A673 (cell line): ENCODE results near the gene LRCH1. TPM values are rescaled to one million over a fixed set of nuclear protein-coding genes. Genes with fewer than 3 reads are reported as not detected.
A peak's percentile ranks its signal among the peaks of the same experiment; 100 is the strongest.

Source experiments
- BruUV-seq: library from RNA; stranded (reverse); fragments of 400-500 nt; replicated peaks from 2 replicates; lab custom pipeline; 2021; lab: Mats Ljungman, UMichigan
- CTCF ChIA-PET: fragments of 300-600 bp; sonication (Branson Sonifier 250); formaldehyde crosslinking; loops from one replicate; lab custom pipeline; 2022; ENCODE audit warnings: antibody characterized with exemption; lab: Charles Lee
- POLR2A ChIA-PET: fragments of 300-600 bp; sonication (Branson Sonifier 250); formaldehyde crosslinking; loops from one replicate; lab custom pipeline; 2022; ENCODE audit warnings: antibody characterized with exemption; ENCODE audit not compliant: low non-redundant PET; lab: Charles Lee
- DNase-seq: peaks from one replicate; pipeline ENCODE4 v3.0.0-alpha.2; 2015; ENCODE audit warnings: low spot score
- H3K27ac ChIP-seq: fragments of 200-600 bp; sonication (generic); 2 replicates; pipeline ENCODE4 v1.5.1; 2016; ENCODE audit warnings: mixed run types, low read depth, mild to moderate bottlenecking, mixed read lengths, antibody characterized with exemption, low read length; ENCODE audit not compliant: poor library complexity, severe bottlenecking
- H3K27me3 ChIP-seq: fragments of 200-600 bp; sonication (generic); replicated peaks from 2 replicates; pipeline ENCODE4 v1.6.1; 2017; ENCODE audit warnings: mixed run types, low read depth, mild to moderate bottlenecking, mixed read lengths, antibody characterized with exemption, low read length; ENCODE audit not compliant: insufficient read depth, poor library complexity
- H3K36me3 ChIP-seq: fragments of 200-600 bp; sonication (generic); 2 replicates; pipeline ENCODE4 v1.6.1; 2016; ENCODE audit warnings: mixed run types, mild to moderate bottlenecking, mixed read lengths, antibody characterized with exemption, low read length; ENCODE audit not compliant: insufficient read depth, poor library complexity, severe bottlenecking
- H3K4me1 ChIP-seq: fragments of 200-600 bp; sonication (generic); 2 replicates; pipeline ENCODE4 v1.6.1; 2017; ENCODE audit warnings: mixed run types, mild to moderate bottlenecking, mixed read lengths, antibody characterized with exemption, low read length; ENCODE audit not compliant: insufficient read depth, poor library complexity, severe bottlenecking
- H3K4me3 ChIP-seq: fragments of 200-600 bp; sonication (generic); 2 replicates; pipeline ENCODE4 v1.5.1; 2016; ENCODE audit warnings: low read depth, mixed run types, mild to moderate bottlenecking, mixed read lengths, low read length; ENCODE audit not compliant: poor library complexity, severe bottlenecking
- H3K9me3 ChIP-seq: fragments of 200-600 bp; sonication (generic); 2 replicates; pipeline ENCODE4 v1.6.1; 2016; ENCODE audit warnings: mixed run types, low read depth, mild to moderate bottlenecking, mixed read lengths, antibody characterized with exemption, low read length; ENCODE audit not compliant: poor library complexity, severe bottlenecking
- CTCF ChIP-seq: fragments of 300-800, 200-600 bp; sonication (generic); conservative IDR thresholded peaks from 2 replicates; pipeline ENCODE4 v1.5.1; 2017; ENCODE audit warnings: low read depth, mild to moderate bottlenecking, antibody characterized with exemption, low read length, moderate library complexity, mixed read lengths
- EZH2 ChIP-seq: fragments of 200-600 bp; sonication (generic); IDR thresholded peaks from 2 replicates; pipeline ENCODE4 v1.6.1; 2017; ENCODE audit warnings: borderline replicate concordance, low read depth, mild to moderate bottlenecking, mixed read lengths, antibody characterized with exemption, low read length; ENCODE audit not compliant: poor library complexity, severe bottlenecking
- intact Hi-C: fragments of 100-400 bp; cut with micrococcal nuclease; formaldehyde crosslinking; loops from one replicate; pipeline ENCODE4 v1.10.0; 2022; ENCODE audit not compliant: unreplicated experiment
- total RNA-seq: library from RNA; stranded (reverse); gene quantifications from 2 replicates; pipeline ENCODE4 v1.2.3, GENCODE V29; 2021

LRCH1 gene
- total RNA-seq, 1 experiment from 2014 or later = 25.3 TPM

GRCh38 chr13:46529216-46529919, 23.6 kb upstream of the LRCH1 start:
- Histone ChIP-seq H3K4me1 (peaks cover 32% of the 10 kb centered on the region), H3K9me3 (no peaks in the 10 kb centered on the region), H3K36me3 (no peaks in the 10 kb centered on the region), H3K4me3 (no peak overlapping the region), H3K27ac (peak overlapping the region; percentile 64), H3K27me3 (no peaks in the 10 kb centered on the region)
- ChIA-PET CTCF (no interaction called here), POLR2A (no interaction called here)
- intact Hi-C loops = no loop called here
- BruUV-seq = no TSS peak
- TF ChIP-seq EZH2 (no peak), CTCF (no peak)
- no peak for DNase-seq

- no peaks in the 10 kb centered on the region for H3K27me3 ChIP-seq
- H3K9me3 ChIP-seq = no peaks in the 10 kb centered on the region
- peak overlapping the region; percentile 64 for H3K27ac ChIP-seq
- H3K4me3 ChIP-seq = no peak overlapping the region
- peaks cover 32% of the 10 kb centered on the region for H3K4me1 ChIP-seq
- H3K36me3 ChIP-seq = no peaks in the 10 kb centered on the region
- TF ChIP-seq CTCF (no peak), EZH2 (no peak)
- ChIA-PET POLR2A (no interaction called here), CTCF (interaction anchor here (0.7 kb wide), 1 partner anchor 17 kb away, joined by 3 read pairs; no protein-coding TSS in a partner anchor)
- peak; percentile 18 for DNase-seq
- no TSS peak for BruUV-seq
- intact Hi-C loops = no loop called here
These were observed 22.7 kb upstream of the LRCH1 start for GRCh38 chr13:46530084-46530935.

- Histone ChIP-seq H3K27me3 (no peaks in the 10 kb centered on the region), H3K36me3 (no peaks in the 10 kb centered on the region), H3K4me3 (no peak overlapping the region), H3K9me3 (no peaks in the 10 kb centered on the region), H3K4me1 (peaks cover 32% of the 10 kb centered on the region), H3K27ac (peak overlapping the region; percentile 64)
- TF ChIP-seq EZH2 = no peak
- no peak for TF ChIP-seq CTCF
- intact Hi-C loops = no loop called here
- ChIA-PET CTCF (no interaction called here), POLR2A (no interaction called here)
- DNase-seq = no peak
- no TSS peak for BruUV-seq
These were observed 21.0 kb upstream of the LRCH1 start for GRCh38 chr13:46531953-46532352.
